Limb (tissue), 2 donors: ENCODE measurements around the gene PIGL.
A peak's percentile ranks its signal among the peaks of the same experiment; 100 is the strongest.
"Not testable (repeated sequence)": the region's sequence is repeated elsewhere in the genome, so short reads cannot be mapped to it uniquely, and the experiment has no call there.

Source experiments
- DNase-seq, 2 donors: peaks; one replicate each; pipeline ENCODE4 v3.0.0-alpha.2; 2016; ENCODE audit errors: extremely low spot score in 2 of 2

Gene PIGL

DNA sequence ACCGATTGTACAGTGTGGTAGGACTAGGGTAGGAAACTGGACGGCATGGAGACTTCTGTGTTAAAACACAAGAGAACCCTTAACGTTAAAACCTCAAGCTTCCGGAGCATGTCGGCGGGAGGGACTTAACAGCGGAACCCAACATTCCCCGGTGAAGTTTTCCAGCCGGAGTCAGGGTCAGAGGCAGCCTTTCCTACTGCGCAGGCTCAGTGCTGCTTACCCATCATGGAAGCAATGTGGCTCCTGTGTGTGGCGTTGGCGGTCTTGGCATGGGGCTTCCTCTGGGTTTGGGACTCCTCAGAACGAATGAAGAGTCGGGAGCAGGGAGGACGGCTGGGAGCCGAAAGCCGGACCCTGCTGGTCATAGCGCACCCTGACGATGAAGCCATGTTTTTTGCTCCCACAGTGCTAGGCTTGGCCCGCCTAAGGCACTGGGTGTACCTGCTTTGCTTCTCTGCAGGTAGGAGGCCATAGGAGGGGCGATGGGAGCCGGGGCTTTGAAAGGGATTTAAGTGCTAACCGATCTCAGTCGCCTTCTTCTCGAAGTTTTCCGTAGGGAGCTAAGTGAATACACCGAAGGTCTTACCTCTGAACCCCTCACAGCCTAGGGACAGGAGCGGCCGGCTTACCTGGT, at the start of gene PIGL:
TSS of gene PIGL (plus strand) at position 209 of the 634 bp plus-strand sequence. CDS start at position 226, 17 bp downstream.
- DNase-seq: peak; percentile 93

DNA sequence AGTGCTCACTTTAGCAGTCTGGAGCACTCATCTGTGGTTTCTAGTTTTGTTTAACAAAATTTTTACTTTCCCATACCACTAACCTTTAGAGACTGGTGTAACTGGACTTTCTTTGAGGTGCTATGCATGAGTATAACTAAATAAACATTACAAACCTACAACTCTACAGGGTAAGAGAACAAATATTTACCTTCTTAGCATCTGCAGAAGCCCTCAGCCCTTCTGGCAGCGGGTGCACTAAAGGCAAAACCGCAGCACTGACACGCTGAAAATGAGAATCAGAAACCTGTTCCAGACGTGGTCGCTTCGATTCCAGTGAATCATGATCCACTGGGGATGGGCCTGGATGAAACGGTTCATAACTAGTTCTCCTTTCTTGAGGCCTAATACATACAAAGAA, 45.4 kb upstream of the PIGL start:
- DNase-seq: peak in 1 of 2 donors; percentile 34

DNA sequence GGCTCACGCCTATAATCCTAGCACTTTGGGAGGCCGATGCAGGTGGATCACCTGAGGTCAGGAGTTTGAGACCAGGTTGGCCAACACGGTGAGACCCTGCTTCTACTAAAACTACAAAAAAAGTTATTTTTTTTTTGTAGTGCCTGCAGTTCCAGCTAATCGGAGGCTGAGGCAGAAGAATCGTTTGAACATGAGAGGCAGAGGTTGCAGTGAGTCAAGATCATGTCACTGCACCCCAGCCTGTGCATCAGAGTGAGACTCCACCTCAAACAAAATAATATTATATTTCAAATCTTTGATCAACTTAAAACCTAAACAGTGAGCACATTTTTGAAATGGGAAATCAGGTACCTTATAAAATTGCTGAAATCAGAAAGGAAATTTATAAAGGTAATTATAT, 38.2 kb upstream of the PIGL start:
- DNase-seq: no peak

DNA sequence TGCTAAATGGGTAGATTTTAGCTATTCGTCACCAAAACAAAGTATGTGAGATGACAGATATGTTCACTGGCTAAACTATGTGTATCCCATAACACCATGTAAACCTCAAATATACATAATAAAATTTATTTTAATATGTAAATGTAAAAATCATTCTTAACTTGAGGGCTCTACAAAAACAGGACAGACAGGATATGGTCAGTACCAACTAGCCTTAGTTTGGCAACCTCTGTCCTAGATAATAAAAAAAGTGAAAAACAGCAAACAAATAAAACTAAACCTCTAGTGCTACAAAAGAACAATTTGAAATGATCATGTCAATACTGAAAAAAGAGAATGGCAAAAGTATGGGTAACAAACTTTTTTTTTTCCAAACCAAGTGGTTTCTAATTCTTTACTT, 35.4 kb upstream of the PIGL start:
- DNase-seq: no peak

DNA sequence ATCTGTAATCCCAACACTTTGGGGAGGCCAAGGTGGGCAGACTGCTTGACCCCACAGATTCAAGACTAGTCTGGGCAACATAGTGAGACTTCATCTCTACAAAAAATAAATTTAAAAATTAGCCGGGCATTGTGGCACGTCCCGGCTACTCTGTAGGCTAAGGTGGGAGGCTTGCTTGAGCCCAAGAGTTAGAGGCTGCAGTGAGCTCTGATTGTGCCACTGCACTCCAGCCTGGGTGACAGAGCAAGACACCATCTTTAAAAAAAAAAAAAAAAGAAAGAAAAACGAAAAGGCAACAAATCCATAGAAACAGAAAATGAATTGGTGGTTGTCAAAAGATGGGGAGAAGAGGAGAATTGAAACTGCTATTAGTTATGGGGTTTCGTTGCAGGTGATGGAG, 29.4 kb upstream of the PIGL start:
- DNase-seq: no peak

DNA sequence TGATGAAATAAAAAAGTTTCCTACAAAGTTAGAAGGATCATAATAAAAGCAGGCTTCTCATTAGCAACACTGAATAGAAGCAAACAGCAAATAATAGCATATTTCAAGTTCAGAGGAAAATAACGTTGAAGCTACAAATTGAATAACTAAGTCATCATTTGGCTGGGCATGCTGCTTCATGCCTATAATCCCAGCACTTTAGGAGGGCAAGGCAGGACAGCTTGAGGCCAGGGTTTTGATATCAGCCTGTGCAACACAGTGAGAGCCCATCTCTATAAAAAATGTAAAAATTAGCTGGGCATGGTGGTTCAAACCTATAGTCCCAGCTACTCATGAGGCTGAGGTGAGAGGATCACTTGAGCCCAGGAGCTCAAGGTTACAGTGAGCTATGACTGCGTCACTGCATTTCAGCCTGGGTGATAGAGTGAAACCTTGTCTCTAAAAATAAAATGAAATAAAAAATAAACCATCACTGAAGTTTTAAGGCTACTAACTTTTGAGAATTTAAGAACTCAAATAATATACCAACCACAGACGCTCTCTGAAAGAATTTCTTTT, 27.1 kb upstream of the PIGL start:
- no peak for DNase-seq

DNA sequence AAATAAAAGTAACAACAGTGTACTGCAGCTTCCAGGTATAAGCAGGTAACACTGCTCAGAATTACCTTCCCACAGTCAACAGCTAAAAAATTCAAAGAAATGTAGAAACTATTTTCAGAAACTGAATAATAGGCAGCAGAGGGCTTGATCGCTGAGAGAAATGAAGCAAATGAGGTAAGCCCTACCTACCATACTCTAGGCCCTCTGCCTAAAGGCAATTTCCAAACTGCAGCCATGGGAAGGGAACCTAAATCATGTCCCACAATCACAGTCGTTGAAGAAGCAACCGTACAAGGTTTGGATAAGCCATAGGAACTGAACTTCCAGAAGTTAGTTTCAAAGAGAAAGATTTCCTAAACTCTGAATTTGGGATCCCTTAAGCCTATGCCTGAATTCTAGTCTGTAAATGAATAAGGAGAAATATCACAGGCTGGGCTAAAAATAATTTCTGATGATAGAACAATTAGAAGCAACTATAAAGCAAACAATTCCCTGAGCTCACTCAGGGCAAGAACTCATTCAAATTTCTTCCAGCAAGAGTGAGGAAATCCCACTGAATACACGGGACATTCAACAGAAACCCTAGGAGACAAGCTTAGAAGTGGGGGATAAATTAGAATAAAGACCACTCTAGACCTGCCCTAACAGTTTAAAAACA, 26.2 kb upstream of the PIGL start:
- DNase-seq: no peak

DNA sequence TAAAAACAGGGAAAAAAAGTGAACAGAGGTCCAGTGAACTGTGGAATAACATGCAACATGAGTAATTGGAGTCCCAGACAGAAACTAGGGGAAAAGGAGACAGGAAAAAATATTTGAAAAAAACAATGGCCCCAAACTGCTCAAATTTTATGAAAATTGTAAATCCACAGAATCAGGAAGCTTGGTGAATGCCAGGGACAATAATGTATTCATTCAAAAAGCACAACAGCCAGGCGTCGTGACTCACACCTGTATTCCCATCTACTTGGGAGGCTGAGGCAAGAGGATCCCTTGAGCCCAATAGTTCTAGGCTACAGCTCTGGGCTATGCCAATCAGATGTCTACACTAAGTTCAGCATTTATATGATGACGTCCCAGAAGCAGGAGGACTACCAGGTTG, 25.4 kb upstream of the PIGL start:
- DNase-seq: no peak

DNA sequence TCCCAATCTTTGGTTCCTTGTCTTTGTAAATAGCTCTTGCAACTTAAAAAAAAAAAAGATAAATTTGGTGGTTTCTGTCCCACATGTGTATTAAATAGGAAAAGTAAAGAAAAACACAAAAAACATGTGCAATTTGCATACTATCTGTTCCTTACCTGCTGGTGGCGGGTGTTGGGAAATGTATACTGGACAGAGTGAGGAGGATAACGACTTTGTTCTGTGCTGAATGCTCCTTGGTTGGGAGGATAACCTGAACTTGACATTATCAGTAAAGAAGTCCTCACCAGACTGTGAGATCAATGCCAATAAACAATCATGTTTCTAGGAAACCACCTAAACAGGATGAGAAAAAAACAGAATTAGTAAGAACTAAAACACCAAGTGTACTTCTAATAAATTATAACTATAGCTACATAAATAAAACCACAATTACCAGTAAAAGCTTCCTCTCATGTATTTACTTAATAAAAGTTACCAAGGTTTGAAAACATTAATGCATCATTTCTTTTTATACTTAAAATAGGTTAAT, 22.6 kb upstream of the PIGL start:
- DNase-seq: not testable (repeated sequence)

DNA sequence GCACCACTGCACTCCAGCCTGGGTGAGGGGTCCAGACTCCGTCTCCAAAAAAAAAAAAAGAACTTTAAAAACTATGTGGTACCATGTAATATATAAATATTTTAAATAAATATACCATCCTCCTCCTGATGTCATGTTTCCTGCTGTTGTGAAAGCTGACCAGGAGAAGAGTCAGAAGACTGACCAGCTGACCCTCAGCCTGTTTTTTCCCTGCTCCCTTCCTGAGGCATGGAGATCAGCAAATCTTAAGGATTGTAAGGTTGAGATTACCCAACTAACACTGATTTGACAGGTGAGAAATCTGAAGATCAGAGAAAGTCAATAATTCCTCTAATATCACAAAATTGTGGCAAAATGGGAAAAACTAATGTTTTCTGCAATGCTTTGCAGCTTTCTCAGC, 19.7 kb upstream of the PIGL start:
- DNase-seq: no peak

DNA sequence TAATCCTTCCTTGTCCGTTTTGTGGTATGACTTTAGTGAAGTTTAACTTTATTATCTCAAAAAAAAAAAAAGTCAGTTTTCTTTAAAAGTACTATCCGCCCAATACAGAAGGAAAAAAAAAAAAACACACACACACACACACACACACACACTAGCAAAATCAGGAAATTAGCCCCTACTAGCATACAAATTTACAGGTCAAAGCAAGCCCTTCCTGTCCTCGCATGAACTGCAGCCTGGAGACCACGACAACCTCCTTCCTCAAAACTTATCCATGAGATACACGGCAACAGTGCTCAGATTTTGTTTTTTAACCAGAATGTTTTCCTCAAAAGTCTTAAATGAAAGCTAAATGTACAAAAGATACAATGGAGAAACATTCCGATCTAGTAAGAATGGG, 17.9 kb upstream of the PIGL start:
- DNase-seq: no peak

DNA sequence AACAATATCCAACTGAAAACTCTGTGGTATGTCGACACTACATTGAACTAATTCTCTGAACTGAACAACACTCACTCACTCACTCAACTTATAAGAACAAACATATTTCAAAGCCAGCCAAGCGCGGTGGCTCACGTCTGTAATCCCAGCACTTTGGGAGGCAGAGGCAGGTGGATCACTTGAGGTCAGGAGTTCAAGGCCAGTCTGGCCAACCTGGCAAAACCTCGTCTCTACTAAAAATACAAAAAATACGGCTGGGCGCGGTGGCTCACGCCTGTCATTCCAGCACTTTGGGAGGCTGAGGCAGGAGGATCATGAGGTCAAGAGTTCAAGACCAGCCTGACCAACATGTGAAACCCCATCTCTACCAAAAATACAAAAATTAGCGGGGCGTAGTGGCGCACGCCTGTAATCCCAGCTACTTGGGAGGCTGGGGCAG, 15.3 kb upstream of the PIGL start:
- not testable (repeated sequence) for DNase-seq

DNA sequence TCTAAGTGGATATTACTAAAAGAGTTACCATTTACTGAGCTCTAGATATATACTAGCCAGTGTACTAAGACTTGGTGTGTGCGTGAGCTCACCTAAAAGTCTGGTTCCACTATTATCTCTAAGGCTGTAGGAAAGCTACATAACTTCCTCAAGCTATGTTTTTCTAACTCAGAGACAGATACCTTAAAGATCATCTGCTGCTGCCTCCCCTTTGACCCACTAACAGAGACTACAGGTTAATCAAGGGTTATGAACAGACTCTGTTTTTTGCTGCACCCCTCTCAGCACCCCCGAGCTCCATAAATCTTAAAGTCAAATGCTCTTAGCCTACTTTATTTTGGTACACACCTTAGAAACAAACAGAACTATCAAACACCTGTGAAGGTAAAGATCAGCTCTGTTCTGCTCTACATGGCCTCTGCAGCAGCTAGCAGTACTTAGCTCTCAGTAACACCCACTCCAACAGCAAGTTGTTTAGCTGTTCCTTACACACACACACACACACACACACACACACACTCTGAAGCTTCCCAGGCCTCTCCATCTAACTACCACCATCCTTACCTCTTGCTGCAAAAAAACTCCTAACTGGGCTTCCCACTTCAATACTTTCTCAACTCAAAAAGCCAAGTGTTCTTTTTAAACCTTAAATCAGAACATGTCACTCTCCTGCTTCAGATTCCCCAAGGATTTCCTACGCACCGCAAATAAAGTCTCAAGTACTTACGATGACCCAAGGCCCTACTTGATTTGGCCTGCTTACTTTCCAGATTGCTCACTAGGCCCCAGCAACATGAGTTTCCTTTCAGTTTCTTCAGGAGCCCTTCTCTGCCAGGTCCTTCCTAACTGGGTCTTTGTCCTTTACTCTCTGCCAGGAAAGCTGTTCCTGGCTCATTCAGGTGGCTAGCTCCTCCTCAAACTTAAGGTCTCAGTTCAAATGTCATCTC, 14.2 kb upstream of the PIGL start:
- DNase-seq: not testable (repeated sequence)

DNA sequence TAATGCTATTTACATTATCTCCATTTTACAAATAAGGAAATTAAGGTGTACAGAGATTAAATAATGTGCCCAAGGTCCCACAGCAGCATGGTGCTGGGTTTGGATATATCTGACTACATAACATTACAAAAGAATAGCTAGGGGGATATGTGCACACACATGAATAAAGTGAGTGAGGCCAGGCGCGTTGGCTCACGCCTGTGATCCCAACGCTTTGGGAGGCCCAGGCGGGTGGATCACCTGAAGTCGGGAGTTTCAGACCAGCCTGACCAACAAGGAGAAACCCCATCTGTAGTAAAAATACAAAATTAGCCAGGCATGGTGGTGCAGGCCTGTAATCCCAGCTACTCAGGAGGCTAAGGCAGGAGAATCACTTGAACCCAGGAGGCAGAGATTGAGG, 12.2 kb upstream of the PIGL start:
- not testable (repeated sequence) for DNase-seq

DNA sequence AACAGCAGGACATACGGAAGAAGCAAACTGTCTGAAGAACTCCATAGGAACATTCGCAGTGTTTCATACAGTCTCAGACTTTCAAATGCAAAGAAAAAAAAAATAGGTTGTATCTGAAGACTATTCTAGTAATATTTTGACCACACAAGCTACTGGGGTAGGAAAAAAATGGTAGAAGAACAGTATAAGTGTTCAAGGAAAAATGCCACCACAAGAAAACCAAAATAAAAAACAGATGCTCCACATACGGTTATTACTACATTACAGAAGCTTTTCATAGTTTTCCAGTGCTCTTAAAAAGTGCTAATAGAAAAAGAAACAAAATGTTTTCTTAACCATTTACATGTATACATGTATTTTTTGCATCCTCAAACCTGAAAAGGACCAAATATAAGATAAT, 5.4 kb upstream of the PIGL start:
- DNase-seq: no peak

DNA sequence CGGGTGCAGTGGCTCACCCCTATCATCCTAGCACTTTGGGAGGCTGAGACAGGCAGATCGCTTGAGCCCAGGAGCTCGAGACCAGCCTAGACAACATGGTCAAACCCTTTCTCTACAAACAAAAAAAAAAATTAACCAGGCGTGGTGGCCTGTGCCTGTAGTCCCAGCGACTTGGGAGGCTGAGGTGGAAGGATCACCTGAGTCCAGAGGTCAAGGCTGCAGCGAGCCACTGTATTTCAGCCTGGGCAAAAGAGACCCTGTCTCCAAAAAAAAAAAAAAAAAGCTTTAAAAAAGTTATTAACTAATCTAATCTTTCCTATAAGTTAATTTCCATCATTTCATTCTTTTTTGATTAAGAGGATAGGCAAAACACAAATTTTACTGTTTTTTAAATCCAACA, 4.2 kb upstream of the PIGL start:
- no peak for DNase-seq

DNA sequence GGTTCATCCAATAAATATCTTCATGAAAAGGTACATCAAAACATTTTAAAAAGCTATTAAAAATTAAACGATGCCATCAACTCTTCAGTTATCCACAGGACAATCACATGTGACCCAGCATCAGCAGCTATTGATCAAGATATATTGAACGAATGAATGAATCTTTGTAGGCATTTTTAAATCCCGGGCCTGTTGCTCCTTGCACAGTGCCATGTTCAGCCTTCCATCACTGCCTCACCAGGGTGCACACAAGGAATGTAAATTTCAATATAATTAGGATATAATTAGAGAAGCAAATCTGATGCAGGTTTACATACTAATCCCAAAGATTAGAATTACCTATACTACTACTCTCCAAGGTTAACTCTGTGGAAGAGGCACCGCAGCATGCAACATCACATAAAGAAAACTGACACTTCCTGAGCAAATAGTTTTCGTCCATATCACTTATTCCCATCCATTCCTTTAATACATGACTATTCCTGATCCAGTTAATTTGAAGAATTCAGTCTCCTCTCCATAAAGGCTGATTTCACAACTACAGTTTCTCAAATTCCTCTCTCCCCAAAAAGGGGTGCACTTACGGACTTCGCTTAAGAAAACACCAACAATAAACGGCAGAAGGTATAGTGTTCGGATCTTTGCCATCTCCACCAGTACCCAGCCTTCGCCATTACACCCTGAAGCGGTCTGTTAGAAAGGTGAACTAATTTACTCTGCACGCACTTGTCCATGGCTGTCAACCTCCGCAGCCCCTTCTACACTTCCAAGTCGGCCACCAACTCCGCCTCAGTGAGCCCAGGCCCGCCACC, 2.6 kb upstream of the PIGL start:
- DNase-seq: no peak

DNA sequence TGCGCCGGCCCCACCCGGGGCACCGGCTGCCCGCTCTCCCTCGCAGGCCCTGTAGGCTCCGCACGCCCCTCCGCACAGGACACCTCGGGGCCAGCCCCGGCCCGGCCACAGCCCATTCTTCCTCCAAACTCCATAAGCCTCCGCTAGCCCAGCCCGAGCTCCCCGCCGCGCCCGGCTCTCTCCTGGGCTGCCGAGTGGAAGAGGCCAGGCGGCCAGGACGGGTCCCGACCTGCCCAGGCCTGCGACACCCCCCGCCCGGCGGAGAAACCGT, 2.1 kb upstream of the PIGL start:
- DNase-seq: peak in 1 of 2 donors; percentile 17

DNA sequence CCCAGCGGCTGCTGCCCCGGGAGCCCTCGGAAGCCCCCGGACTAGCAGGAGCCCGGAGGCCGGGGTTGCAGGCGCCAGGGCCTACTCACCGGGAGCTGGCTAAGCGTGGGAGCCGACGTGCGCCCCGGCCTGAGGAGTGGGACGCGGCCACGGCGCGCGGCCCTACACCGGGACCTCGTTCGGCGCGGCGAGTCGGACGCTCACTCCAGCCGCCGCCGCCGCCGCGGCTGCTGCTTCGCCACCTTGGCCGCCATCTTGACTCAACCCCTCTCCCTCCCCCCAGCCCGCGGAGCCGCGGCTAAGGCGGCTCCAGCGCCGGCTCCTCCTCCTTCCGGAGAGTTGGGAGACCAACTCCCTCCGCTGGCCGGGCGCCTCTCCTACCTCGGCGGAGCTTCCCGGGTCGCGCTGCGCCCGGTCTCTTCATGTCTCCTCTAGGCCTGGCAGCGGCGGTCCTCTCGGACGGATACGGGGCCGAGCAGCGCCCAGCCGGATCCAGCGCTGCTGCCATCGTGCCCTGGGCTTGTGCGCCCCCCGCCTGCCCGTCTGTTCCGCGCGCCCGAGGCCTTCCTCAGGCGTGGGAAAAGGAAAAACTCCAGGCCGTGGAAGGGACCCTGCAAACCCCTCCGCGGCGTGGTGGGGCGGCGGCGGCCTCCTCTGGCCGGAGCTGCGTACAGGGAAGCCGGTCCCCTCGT, 1.6 kb upstream of the PIGL start, which contains the start of gene NCOR1:
TSS of gene NCOR1 (minus strand) at position 262 of the 692 bp plus-strand sequence. CDS start 20,965 bp downstream, outside the sequence.
- DNase-seq: peak; percentile 94

DNA sequence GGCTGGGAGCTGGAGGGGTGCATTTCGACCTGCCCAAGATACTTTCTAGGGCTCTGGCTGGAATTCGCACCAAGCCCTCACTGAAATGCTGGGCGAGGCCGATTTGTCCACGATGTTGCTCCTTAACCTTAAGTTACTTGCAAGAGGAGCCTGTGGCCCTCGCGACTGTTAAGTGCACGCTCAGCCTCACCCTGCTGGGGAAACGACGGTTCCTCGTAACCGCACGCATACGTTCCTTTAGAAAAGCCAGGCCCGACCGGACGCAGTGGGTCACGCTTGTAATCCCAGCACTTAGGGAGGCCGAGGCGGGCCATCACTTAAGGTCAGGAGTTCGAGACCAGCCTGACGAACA, 1.1 kb upstream of the PIGL start:
- no peak for DNase-seq
